SK-N-SH (cell line): ENCODE measurements around the gene ECE1. TPM values are rescaled to one million over a fixed set of nuclear protein-coding genes. Genes with fewer than 3 reads are reported as not detected.

Experiments used
- CTCF ChIA-PET: fragments of 300-600, 350-600 bp; formaldehyde crosslinking; extraction: SDS; loops from one replicate; lab custom pipeline; 2021; lab: Yijun Ruan, JAX
- POLR2A ChIA-PET: fragments of 350-600 bp; sonication (Branson Sonifier 250); formaldehyde crosslinking; extraction: SDS; loops from one replicate; lab custom pipeline; 2020; ENCODE audit warnings: antibody characterized with exemption, inconsistent platforms; lab: Yijun Ruan, JAX
- DNase-seq: peaks from one replicate; pipeline ENCODE4 v3.0.0; 2012
- H2AFZ ChIP-seq: fragments of 200-600 bp; sonication (generic); 2 replicates; pipeline ENCODE4 v1.8.1; 2016; ENCODE audit warnings: antibody characterized with exemption, mild to moderate bottlenecking, low read depth
- H3F3A ChIP-seq: fragments of 200-600 bp; sonication (generic); replicated peaks from 2 replicates; pipeline ENCODE3; 2016; ENCODE audit warnings: antibody characterized with exemption, mild to moderate bottlenecking; ENCODE audit not compliant: insufficient read depth
- H3K27ac ChIP-seq, 2 experiments: fragments of 200-500 bp in 1 of 2; fragments of 200-600 bp in 1 of 2; sonication (Bioruptor generic) in 1 of 2; sonication (generic), shearing (Covaris generic) in 1 of 2; 2 replicates each; pipeline versions ENCODE4 v1.5.1 to v1.6.1; 2014 to 2016; ENCODE audit warnings: low read depth in 2 of 2, inconsistent platforms in 1 of 2, low read length in 1 of 2, mild to moderate bottlenecking in 1 of 2, mixed read lengths in 1 of 2
- H3K27me3 ChIP-seq: fragments of 200-600 bp; sonication (generic), shearing (Covaris generic); 2 replicates; pipeline ENCODE4 v1.6.1; 2016; ENCODE audit warnings: mixed run types; ENCODE audit not compliant: insufficient read depth
- H3K36me3 ChIP-seq, 2 experiments: fragments of 200-500 bp in 1 of 2; fragments of 200-600 bp in 1 of 2; sonication (Bioruptor generic) in 1 of 2; sonication (generic) in 1 of 2; replicated peaks in 1 of 2; 2 replicates each; pipeline versions ENCODE3 to v1.5.1; 2014 to 2016; ENCODE audit warnings: low read length in 1 of 2, mild to moderate bottlenecking in 1 of 2; ENCODE audit not compliant: insufficient read depth in 2 of 2, control insufficient read depth in 1 of 2
- H3K4me1 ChIP-seq, 2 experiments: fragments of 200-500 bp in 1 of 2; fragments of 200-600 bp in 1 of 2; sonication (Bioruptor generic) in 1 of 2; sonication (generic), shearing (Covaris generic) in 1 of 2; 2 replicates each; pipeline versions ENCODE4 v1.5.1 to v1.6.1; 2014 to 2016; ENCODE audit warnings: low read depth in 1 of 2, low read length in 1 of 2, mixed run types in 1 of 2; ENCODE audit not compliant: insufficient read depth in 2 of 2, control insufficient read depth in 1 of 2
- H3K4me2 ChIP-seq: fragments of 200-600 bp; sonication (generic), shearing (Covaris generic); 2 replicates; pipeline ENCODE4 v1.6.1; 2017; ENCODE audit warnings: mixed run types
- H3K4me3 ChIP-seq, 2 experiments: fragments of 200-500 bp in 1 of 2; fragments of 200-600 bp in 1 of 2; sonication (Bioruptor generic) in 1 of 2; sonication (generic), shearing (Covaris generic) in 1 of 2; 2 replicates each; pipeline versions ENCODE4 v1.5.1 to v1.8.1; 2014 to 2016; ENCODE audit warnings: low read depth in 2 of 2, inconsistent platforms in 1 of 2, low read length in 1 of 2, mild to moderate bottlenecking in 1 of 2, mixed read lengths in 1 of 2, moderate library complexity in 1 of 2
- H3K79me2 ChIP-seq: fragments of 200-600 bp; sonication (generic); 2 replicates; pipeline ENCODE4 v1.8.1; 2017; ENCODE audit warnings: mild to moderate bottlenecking; ENCODE audit not compliant: insufficient read depth
- H3K9ac ChIP-seq: fragments of 200-600 bp; sonication (generic); 2 replicates; pipeline ENCODE4 v1.6.1; 2017; ENCODE audit warnings: mixed run types
- H3K9me2 ChIP-seq: fragments of 200-600 bp; sonication (generic); 2 replicates; pipeline ENCODE4 v1.6.1; 2017; ENCODE audit warnings: mixed run types
- H3K9me3 ChIP-seq: fragments of 200-600 bp; sonication (generic); 2 replicates; pipeline ENCODE4 v1.6.1; 2017; ENCODE audit warnings: mixed run types, mild to moderate bottlenecking, moderate library complexity
- H4K20me1 ChIP-seq: fragments of 200-600 bp; sonication (generic); 2 replicates; pipeline ENCODE4 v1.6.1; 2017; ENCODE audit warnings: mild to moderate bottlenecking, mixed run types; ENCODE audit not compliant: insufficient read depth
- ELF1 ChIP-seq: IDR thresholded peaks from 2 replicates; pipeline ENCODE4 v1.4.0; 2012
- EP300 ChIP-seq, 2 experiments: IDR thresholded peaks; 2 replicates each; pipeline versions ENCODE4 v1.4.0 to v1.6.1; 2012; ENCODE audit warnings: borderline replicate concordance in 1 of 2, low read depth in 1 of 2, low read length in 1 of 2
- GABPA ChIP-seq: IDR thresholded peaks from 2 replicates; pipeline ENCODE4 v1.4.0; 2012; ENCODE audit warnings: low read depth, mild to moderate bottlenecking
- JUND ChIP-seq: IDR thresholded peaks from 2 replicates; pipeline ENCODE4 v1.4.0; 2012
- RAD21 ChIP-seq: IDR thresholded peaks from 2 replicates; pipeline ENCODE4 v1.6.1; 2012; ENCODE audit warnings: mild to moderate bottlenecking, low read length
- RCOR1 ChIP-seq: fragments of 150-350 bp; IDR thresholded peaks from 2 replicates; pipeline ENCODE4 v1.6.1; 2017; ENCODE audit warnings: antibody characterized with exemption, low read length
- RXRA ChIP-seq: IDR thresholded peaks from 2 replicates; pipeline ENCODE4 v1.4.0; 2012; ENCODE audit warnings: low read depth, mild to moderate bottlenecking, borderline replicate concordance
- SMC3 ChIP-seq: IDR thresholded peaks from 2 replicates; pipeline ENCODE4 v1.6.1; 2012; ENCODE audit warnings: low read depth, low read length, improper control_type of control experiment
- TAF1 ChIP-seq: IDR thresholded peaks from 2 replicates; pipeline ENCODE4 v1.6.1; 2012; ENCODE audit warnings: low read depth, mild to moderate bottlenecking, low read length, moderate library complexity, borderline replicate concordance
- TCF12 ChIP-seq: IDR thresholded peaks from 2 replicates; pipeline ENCODE4 v1.4.0; 2012
- YY1 ChIP-seq: IDR thresholded peaks from 2 replicates; pipeline ENCODE4 v1.4.0; 2012; ENCODE audit warnings: low read depth, mild to moderate bottlenecking
- WGBS: methylation state at CpG from one replicate; pipeline ENCODE4 v1.1.6; 2017; ENCODE audit warnings: low lambda C conversion rate; 5-methylcytosine and 5-hydroxymethylcytosine counted together
- polyA plus RNA-seq, 3 experiments: library from polyadenylated mRNA; depleted of rRNA; stranded (reverse); fragments of >200 nt; gene quantifications; 2 replicates each; pipeline ENCODE4 v1.2.3, GENCODE V29; 2012
- TF ChIP-seq, protein P1 (sequence below): IDR thresholded peaks from 2 replicates; pipeline ENCODE4 v1.6.1; 2012; ENCODE audit warnings: mild to moderate bottlenecking, low read depth, low read length, moderate library complexity
- TF ChIP-seq, protein P2 (sequence below): IDR thresholded peaks from 2 replicates; pipeline ENCODE4 v1.4.0; 2012; ENCODE audit warnings: low read depth

ECE1 gene
- polyA plus RNA-seq, 1 of the 3 experiments (the other 2 are of a cell fraction) = 96.6 TPM

DNA sequence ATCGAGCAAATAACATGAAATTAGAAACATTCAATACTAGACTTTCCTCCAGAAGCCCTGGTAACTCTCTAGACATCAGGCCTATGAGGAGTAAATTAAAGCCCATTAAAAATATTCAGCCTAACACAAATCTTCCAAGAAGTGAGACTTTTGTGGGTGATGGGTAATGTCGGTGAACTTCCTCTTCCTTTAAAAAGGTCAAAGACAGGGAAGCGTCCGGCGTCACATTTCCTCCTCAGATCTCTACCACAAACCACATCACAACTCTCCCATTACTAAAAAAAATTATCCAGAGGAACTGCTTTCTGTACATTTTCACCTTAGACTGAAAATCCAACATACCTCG is 115.0 kb downstream of the ECE1 start:
- peak overlapping the region; percentile 86 for H3K9ac ChIP-seq
- H3K9me3 ChIP-seq = no peaks in the 10 kb centered on the region
- peaks cover 29% of the 10 kb centered on the region for H3F3A ChIP-seq
- peaks cover 0 to 6% of the 10 kb centered on the region in 2 experiments; a peak in 3 of 4 replicates for H3K4me1 ChIP-seq
- H3K4me3 ChIP-seq = peak overlapping the region; percentile 91 to 93
- peaks cover 0 to 6% of the 10 kb centered on the region in 2 experiments for H3K36me3 ChIP-seq
- H2AFZ ChIP-seq = no peak overlapping the region
- H3K79me2 ChIP-seq = peaks cover 57% of the 10 kb centered on the region
- H3K27me3 ChIP-seq = no peaks in the 10 kb centered on the region
- no peak for TF ChIP-seq JUND
- peak; percentile 59; the same call in 1 of the 2 replicates for TF ChIP-seq GABPA
- no peak for TF ChIP-seq SMC3
- TF ChIP-seq, protein P1, sequence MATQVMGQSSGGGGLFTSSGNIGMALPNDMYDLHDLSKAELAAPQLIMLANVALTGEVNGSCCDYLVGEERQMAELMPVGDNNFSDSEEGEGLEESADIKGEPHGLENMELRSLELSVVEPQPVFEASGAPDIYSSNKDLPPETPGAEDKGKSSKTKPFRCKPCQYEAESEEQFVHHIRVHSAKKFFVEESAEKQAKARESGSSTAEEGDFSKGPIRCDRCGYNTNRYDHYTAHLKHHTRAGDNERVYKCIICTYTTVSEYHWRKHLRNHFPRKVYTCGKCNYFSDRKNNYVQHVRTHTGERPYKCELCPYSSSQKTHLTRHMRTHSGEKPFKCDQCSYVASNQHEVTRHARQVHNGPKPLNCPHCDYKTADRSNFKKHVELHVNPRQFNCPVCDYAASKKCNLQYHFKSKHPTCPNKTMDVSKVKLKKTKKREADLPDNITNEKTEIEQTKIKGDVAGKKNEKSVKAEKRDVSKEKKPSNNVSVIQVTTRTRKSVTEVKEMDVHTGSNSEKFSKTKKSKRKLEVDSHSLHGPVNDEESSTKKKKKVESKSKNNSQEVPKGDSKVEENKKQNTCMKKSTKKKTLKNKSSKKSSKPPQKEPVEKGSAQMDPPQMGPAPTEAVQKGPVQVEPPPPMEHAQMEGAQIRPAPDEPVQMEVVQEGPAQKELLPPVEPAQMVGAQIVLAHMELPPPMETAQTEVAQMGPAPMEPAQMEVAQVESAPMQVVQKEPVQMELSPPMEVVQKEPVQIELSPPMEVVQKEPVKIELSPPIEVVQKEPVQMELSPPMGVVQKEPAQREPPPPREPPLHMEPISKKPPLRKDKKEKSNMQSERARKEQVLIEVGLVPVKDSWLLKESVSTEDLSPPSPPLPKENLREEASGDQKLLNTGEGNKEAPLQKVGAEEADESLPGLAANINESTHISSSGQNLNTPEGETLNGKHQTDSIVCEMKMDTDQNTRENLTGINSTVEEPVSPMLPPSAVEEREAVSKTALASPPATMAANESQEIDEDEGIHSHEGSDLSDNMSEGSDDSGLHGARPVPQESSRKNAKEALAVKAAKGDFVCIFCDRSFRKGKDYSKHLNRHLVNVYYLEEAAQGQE = no peak
- TF ChIP-seq YY1 = no peak
- TF ChIP-seq, protein P2, sequence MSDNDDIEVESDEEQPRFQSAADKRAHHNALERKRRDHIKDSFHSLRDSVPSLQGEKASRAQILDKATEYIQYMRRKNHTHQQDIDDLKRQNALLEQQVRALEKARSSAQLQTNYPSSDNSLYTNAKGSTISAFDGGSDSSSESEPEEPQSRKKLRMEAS = no peak; the same call in 1 of the 2 replicates
- TF ChIP-seq TAF1 = peak; percentile 1; the same call in 1 of the 2 replicates
- no peak for TF ChIP-seq RCOR1
- H4K20me1 ChIP-seq = peaks cover 25% of the 10 kb centered on the region
- DNase-seq = peak; percentile 20
- H3K27ac ChIP-seq = peak overlapping the region; percentile 76 to 85
- ChIA-PET POLR2A (interaction anchor here (0.6 to 0.9 kb wide), 2 partner anchors 12 to 389 kb away, joined by 3 to 4 read pairs; no protein-coding TSS in a partner anchor), CTCF (interaction anchor here (1.1 to 1.3 kb wide), 4 partner anchors 15 to 479 kb away, joined by 4 to 6 read pairs (median 5); no protein-coding TSS in a partner anchor)
- H3K9me2 ChIP-seq = no peaks in the 10 kb centered on the region
- under 1% methylated on average over 6 of the region's 6 CpGs for WGBS
- peak overlapping the region; percentile 76 for H3K4me2 ChIP-seq

GRCh38 chr1:21174654-21175323 is 115.5 kb downstream of the ECE1 start:
- Histone ChIP-seq H4K20me1 (peaks cover 26% of the 10 kb centered on the region), H3F3A (peaks cover 29% of the 10 kb centered on the region), H3K4me3 (peak overlapping the region; percentile 91 to 93), H3K4me2 (peak overlapping the region; percentile 76), H3K9me3 (no peaks in the 10 kb centered on the region), H3K9me2 (no peaks in the 10 kb centered on the region), H3K4me1 (peaks cover 0 to 6% of the 10 kb centered on the region in 2 experiments; a peak in 3 of 4 replicates), H3K27me3 (no peaks in the 10 kb centered on the region), H3K79me2 (peaks cover 62% of the 10 kb centered on the region), H2AFZ (no peak overlapping the region), H3K9ac (peak overlapping the region; percentile 86), H3K27ac (peak overlapping the region; percentile 76 to 85), H3K36me3 (peaks cover 0 to 9% of the 10 kb centered on the region in 2 experiments)
- WGBS = 10% methylated on average over 12 of the region's 12 CpGs
- TF ChIP-seq ELF1 (no peak), JUND (no peak), RXRA (no peak), RAD21 (0 out of 2 replicates have a peak, but pooled peaks have one; percentile 4), EP300 (IDR thresholded peaks at IDR 0.05; ENCODE audit: borderline replicate concordance in 1 of 2, low read depth in 1 of 2, low read length in 1 of 2) (0 out of 4 replicates have a peak, but pooled peaks of 1 of the 2 experiments have one; percentile 17), TCF12 (no peak)
- no peak for DNase-seq
- ChIA-PET POLR2A (interaction anchor here (0.6 to 1.1 kb wide), 3 partner anchors 33 to 156 kb away, joined by 3 read pairs; no protein-coding TSS in a partner anchor), CTCF (interaction anchor here (1.1 to 1.3 kb wide), 2 partner anchors 21 to 22 kb away, joined by 4 to 6 read pairs; no protein-coding TSS in a partner anchor)
